ENCODE measurements around the gene GLOD4.

The GLOD4 gene

GRCh38 chr17:740240-741017 lies 41.7 kb downstream of the GLOD4 start:
- DNase-seq (ENCODE audit: low read depth), result peak; percentile 82
- no peak overlapping the region; the same call in 1 of the 2 replicates for H3K4me3 ChIP-seq (ENCODE audit: low read depth, low read length)
- TF ChIP-seq, protein P1, sequence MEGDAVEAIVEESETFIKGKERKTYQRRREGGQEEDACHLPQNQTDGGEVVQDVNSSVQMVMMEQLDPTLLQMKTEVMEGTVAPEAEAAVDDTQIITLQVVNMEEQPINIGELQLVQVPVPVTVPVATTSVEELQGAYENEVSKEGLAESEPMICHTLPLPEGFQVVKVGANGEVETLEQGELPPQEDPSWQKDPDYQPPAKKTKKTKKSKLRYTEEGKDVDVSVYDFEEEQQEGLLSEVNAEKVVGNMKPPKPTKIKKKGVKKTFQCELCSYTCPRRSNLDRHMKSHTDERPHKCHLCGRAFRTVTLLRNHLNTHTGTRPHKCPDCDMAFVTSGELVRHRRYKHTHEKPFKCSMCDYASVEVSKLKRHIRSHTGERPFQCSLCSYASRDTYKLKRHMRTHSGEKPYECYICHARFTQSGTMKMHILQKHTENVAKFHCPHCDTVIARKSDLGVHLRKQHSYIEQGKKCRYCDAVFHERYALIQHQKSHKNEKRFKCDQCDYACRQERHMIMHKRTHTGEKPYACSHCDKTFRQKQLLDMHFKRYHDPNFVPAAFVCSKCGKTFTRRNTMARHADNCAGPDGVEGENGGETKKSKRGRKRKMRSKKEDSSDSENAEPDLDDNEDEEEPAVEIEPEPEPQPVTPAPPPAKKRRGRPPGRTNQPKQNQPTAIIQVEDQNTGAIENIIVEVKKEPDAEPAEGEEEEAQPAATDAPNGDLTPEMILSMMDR (IDR thresholded peaks at IDR 0.05; ENCODE audit: insufficient read depth, low read depth, low read length, missing control alignments), result no peak

DNA sequence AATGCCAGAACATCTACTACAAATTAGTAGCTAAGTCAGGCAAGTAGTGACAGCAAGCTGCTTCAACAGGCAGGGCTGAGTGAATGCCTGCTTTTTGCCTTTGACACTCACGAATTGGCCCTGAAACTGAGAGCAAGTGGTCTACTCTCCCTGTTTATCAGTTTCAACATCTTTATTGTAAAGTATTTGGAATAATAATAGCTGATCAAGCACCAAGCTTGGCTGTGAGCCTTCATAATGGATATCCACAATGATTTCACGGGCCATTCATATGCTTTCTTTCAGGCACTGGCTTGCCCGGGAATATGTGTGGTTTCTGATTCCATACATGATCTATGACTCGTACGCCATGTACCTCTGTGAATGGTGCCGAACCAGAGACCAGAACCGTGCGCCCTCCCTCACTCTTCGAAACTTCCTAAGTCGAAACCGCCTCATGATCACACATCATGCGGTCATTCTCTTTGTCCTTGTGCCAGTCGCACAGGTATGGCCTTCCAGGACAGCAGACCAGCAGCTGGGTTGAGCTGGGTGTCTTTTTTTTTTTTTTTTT lies 44.4 kb downstream of the GLOD4 start:
- H3K4me3 ChIP-seq (ENCODE audit: low read depth, low read length), result no peak overlapping the region
- TF ChIP-seq, protein P1 (IDR thresholded peaks at IDR 0.05; ENCODE audit: insufficient read depth, low read depth, low read length, missing control alignments), result no peak
- DNase-seq (ENCODE audit: low read depth), result no peak

- peak overlapping the region; percentile 79 for H3K4me3 ChIP-seq (ENCODE audit: low read depth, low read length)
Measured at GRCh38 chr17:733743-734142, 48.3 kb downstream of the GLOD4 start.

GRCh38 chr17:732902-733720 lies 49.0 kb downstream of the GLOD4 start:
- peak; percentile 49 for DNase-seq (ENCODE audit: low read depth)
- H3K4me3 ChIP-seq (ENCODE audit: low read depth, low read length), result peak overlapping the region; percentile 79
- TF ChIP-seq, protein P1 (IDR thresholded peaks at IDR 0.05; ENCODE audit: insufficient read depth, low read depth, low read length, missing control alignments), result no peak

More at GRCh38 chr17:733743-734142, 48.3 kb downstream of the GLOD4 start:
- no peak for DNase-seq (ENCODE audit: low read depth)
- TF ChIP-seq, protein P1 (IDR thresholded peaks at IDR 0.05; ENCODE audit: insufficient read depth, low read depth, low read length, missing control alignments), result no peak

- peak; percentile 58 for DNase-seq (ENCODE audit: low read depth)
- peak within 1 kb of the TSS; percentile 79 for H3K4me3 ChIP-seq (ENCODE audit: low read depth, low read length)
Measured at GRCh38 chr17:732067-732901, 49.8 kb downstream of the GLOD4 start, which contains the start of gene TLCD3A. TLCD3A (plus strand) TSS chr17:732596; CDS start chr17:732648, 52 bp downstream.

More at GRCh38 chr17:732067-732901, 49.8 kb downstream of the GLOD4 start, which contains the start of gene TLCD3A:
- TF ChIP-seq, protein P1 (IDR thresholded peaks at IDR 0.05; ENCODE audit: insufficient read depth, low read depth, low read length, missing control alignments), result no peak

All from GM12865 (cell line).